Right ventricle myocardium inferior (tissue), 1 donor: ENCODE data around the gene ADIRF. TPM values are rescaled to one million over a fixed set of nuclear protein-coding genes. Genes with fewer than 3 reads are reported as not detected.

Experiments
- ATAC-seq: fragments of 200-7000 bp; cut with Tn5 transposase; one replicate; pipeline ENCODE4 v1.9.1; 2020; ENCODE audit warnings: mild to moderate bottlenecking, moderate library complexity
- DNase-seq: peaks from one replicate; pipeline ENCODE4 v3.0.0; 2021; ENCODE audit errors: missing footprints
- intact Hi-C: fragments of 100-400 bp; cut with DNase I; formaldehyde crosslinking; loops from one replicate; pipeline ENCODE4 v1.11.0; 2022
- total RNA-seq: library from RNA; stranded (reverse); fragmentation: NEBNext Ultra II Directional; extraction: Animal tissue kit (Norgen Biotek cat#: 25700); gene quantifications from one replicate; pipeline ENCODE4 v1.2.1, GENCODE V29; 2021
- donor health status: DM: no; HTN: yes; CAD: no; lungs with severe emphysema.

The ADIRF gene
- total RNA-seq, 1 donor from 2014 or later: 54.6 TPM

DNA sequence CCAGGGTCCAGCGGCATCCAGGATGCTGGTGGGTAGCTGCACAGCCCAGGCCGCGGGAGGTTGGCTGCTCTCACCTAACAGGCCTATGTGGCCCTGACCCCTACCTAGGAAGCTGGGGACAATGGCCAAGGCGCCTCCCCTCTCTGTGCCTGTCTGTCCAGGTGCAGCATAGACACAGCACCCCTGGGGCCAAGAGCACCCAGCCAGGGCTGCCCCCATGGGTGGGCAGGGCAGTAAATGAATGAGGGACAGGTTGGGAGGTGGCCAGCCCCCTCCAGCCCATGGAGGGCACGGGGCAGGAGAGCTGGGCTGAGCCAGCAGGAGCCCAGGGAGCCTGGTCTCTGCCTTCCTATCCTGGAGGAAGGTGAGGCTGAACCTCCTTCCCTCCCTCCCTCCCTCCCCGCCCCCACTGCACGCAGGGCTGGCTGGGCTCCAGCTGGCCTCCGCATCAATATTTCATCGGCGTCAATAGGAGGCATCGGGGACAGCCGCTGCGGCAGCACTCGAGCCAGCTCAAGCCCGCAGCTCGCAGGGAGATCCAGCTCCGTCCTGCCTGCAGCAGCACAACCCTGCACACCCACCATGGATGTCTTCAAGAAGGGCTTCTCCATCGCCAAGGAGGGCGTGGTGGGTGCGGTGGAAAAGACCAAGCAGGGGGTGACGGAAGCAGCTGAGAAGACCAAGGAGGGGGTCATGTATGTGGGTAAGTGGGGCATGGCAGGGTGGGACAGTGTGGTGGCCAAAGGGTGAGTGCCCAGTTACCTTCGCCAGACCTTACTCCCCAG lies 10.0 kb upstream of the ADIRF start, which contains the start of gene SNCG:
Gene SNCG (plus strand): TSS at position 484 of the 785 bp plus-strand sequence. CDS start 99 bp downstream, at position 583.
- intact Hi-C loops: no loop called here
- ATAC-seq (no peak), DNase-seq (peak; percentile 81)

DNA sequence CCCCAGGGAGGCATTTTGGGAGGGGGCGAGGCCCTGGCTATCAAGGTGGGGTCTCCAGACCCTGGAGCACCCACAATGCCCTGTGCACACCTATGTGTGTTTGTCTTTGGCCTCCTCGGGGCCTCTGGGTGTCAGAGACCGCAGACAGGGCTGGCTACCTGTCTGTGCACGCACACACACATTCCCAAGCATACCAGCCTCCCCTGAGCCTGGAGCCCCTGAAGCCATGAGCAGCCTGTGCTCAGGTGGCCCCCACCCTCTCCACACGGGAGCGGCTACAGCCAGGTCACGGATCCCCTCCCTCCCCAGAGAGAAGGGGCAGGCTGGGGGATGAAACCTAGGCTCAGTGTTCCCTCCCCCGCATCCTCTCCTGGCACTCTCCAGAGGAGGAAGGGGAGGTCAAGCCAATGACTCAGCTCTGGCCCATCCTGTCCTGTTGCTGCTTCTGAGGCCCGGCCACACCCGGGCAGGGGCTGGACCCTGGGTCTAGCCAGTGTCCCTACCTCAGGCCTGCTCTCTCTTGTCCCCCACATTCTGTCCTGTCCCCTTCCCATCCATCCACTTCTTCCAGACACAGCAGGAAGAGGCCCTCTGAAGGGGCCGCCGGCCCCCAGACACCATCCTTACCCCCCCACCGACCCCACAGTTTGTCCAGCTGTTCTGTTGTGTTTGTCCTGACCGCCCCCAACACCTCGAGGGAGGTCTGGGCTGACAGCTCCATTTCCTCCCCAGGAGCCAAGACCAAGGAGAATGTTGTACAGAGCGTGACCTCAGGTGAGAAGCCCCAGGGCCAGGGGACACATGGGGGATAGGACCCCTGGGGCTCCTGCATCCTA lies 9.2 kb upstream of the ADIRF start:
- intact Hi-C loops: no loop called here
- DNase-seq (peak; percentile 77), ATAC-seq (peak; percentile 47)

DNA sequence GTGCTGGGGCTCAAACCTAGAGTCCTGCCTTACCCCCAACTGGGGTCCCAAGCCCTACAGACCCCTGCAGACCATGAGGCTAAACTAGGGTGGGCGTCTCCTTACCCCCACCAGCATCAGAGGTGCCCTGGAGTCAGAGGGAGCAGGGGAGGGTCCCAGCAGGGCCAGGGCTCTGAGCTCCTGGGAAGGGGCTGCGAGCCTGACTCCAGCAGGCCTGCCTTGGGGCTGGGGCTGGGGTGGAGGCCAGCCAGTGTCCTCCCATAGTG lies 8.6 kb upstream of the ADIRF start:
- no peak for DNase-seq
- ATAC-seq: no peak
- intact Hi-C loops: loop anchor here (2.0 kb wide), 1 partner anchor 21 kb away; no protein-coding TSS in a partner anchor

DNA sequence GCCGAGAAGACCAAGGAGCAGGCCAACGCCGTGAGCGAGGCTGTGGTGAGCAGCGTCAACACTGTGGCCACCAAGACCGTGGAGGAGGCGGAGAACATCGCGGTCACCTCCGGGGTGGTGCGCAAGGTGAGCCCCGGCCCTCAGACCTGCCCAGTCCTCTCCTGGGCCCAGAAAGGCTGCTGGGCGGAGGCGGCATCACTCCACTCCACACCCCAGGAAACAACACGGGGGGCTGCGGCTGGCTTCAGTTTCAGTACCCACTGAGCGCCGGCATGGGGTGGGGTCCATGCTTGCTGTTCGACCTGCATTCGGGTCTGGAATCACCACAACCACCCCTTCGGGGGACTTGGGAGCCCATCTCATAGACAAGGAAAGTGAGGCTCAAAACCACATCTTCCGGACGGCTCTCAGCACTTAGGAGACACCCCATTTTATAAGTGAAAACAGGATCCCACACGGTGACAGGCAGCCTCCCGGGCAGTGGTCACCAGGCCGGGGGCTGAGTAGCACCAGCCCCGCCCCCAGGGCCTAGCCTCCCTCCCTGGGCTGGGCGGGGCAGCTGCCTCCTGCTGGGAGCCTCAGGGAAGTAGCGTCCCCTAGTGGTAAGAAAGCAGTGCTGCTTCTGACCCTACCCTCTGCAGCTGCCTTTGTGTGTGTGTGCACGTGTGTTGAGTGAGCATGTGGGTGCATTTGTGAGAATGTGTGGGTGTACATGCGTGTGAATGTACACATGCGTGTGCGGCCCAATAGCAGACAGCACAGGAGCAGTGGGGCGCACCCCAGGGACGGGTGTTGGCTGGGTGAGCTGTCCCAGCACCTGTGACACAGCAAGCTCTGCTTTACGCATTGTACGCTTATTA lies 8.0 kb upstream of the ADIRF start:
- intact Hi-C loops: loop anchor here (2.0 kb wide), 1 partner anchor 21 kb away; no protein-coding TSS in a partner anchor
- DNase-seq (peak; percentile 75), ATAC-seq (peak; percentile 62)

DNA sequence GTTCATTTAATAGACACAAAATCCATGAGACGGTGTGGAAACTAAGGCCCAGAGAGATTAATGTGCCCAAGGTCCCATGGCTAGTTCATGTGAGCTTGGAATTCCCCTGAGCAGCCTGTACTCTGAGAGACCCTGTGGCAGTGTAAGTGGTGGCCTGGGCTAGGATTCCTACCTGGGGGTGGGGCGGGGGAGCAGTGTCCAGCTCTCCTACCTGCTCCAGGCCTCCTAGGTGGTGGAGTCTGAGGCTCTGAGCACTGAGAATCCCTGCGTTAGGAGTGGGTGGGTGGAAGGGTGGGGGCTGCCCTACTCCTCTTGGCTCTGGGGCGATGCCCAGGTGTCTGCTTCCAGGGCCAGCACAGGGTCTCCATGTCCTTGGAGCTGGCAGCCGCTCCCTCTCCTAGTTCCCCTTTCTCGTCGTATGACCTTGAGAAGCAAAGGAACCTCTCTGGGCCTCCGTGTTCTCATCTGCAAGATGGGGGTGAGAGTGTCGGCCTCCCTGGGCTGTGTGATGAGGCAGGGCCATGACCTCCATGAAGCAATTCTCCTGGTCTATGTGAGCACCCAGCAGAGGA lies 7.3 kb upstream of the ADIRF start:
- DNase-seq (no peak), ATAC-seq (no peak)
- intact Hi-C loops: loop anchor here (2.0 kb wide), 1 partner anchor 22 kb away; no protein-coding TSS in a partner anchor

DNA sequence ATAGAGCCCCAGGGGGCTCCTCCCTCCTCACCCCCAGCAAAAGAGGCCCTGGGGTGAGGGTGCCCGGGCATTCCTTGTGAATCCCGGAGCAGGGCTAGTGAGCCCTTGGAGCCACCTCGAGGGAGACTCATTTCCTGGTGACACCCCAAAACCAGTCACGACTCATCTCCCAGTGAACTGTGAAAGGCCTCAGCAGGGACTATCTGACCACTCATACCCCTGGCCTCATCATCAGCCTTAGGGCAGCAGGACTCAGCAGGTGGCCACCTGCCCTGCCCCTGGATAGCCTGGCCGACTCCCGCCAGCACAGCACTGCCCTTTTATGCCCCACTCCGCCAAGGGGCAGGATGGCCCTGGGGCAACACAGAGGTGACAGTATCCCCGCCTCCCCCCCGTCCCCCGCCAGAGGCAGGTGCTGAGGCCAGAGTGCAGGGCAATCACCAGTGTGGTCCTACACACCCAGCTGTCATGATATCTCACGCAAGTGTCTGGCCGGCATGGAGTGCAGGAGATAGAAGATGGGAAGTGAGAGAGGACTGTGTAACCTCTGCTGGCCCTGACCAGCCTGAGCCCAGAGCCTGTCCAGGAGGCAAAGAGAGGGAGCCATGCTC lies 6.7 kb upstream of the ADIRF start:
- DNase-seq: no peak
- no peak for ATAC-seq
- intact Hi-C loops: loop anchor here (2.0 kb wide), 1 partner anchor 23 kb away; no protein-coding TSS in a partner anchor

DNA sequence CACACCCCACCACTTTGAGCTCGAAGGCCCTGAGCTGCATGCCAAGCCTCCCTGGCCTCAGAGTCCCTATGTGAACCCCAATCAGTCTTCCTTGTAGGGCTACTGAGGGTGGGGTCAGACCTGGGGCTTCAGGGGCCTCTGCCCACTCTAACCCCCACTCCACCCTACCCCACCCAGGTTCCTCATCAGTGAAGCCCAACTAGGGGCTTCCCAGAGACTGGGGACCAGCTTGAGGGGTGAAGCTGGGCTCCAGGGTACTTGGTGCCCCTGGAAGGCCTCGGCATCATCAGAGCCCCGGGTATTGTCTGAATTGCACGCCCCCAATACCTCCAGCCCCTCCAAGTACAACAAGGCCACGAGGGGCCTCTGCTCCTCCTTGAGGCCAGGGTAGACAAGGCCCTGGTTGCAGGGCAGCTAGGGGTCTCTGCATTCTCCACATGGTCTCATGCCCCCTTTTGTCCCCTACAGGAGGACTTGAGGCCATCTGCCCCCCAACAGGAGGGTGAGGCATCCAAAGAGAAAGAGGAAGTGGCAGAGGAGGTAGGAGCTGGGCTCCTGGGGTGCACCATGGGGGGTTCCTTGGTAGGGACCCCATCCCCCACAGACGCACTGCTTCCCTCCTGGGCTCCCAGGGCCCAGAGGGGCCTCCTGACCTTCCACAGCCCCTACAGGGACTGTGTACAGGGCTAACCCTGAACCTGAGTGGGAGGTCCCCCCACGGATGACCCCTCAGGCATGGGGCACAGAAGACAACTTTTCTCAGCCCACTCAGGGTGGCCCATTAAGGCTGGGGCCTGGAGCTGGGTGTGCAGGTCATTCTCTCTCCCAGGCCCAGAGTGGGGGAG lies 5.9 kb upstream of the ADIRF start:
- intact Hi-C loops: no loop called here
- DNase-seq: no peak
- ATAC-seq: no peak

DNA sequence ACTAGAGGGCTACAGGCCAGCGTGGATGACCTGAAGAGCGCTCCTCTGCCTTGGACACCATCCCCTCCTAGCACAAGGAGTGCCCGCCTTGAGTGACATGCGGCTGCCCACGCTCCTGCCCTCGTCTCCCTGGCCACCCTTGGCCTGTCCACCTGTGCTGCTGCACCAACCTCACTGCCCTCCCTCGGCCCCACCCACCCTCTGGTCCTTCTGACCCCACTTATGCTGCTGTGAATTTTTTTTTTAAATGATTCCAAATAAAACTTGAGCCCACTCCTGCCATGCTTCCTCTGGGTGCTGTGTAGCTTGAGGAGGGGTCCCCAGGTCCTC lies 5.3 kb upstream of the ADIRF start:
- ATAC-seq: no peak
- intact Hi-C loops: no loop called here
- DNase-seq: no peak

DNA sequence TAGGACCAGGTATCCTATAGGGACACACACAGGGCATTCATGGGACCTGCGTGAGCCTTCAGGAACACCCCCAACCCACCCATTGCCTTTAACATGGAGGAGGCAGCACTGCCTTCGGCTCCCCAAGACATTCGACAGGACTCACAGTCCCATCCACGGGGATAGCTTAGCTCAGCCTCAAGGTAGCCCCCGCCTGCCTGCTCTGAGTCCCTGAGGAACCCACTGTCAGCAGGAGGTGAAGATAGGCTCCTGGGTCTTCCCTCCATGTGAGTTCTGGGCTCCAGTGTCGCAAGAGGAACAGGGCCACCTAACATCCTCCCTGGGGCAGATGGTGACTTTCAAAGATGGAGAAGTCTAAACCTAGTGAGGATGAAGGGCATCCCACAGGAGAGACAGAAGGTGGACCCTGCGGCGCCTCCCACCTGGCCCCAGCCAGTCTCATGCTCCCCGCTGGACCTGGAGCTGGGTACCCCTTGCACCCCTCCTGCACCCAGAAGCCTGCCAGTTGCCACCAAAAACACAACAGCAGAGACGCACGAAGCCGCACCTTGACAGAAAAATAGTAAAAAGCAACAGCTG lies 4.9 kb upstream of the ADIRF start:
- no peak for ATAC-seq
- intact Hi-C loops: no loop called here
- no peak for DNase-seq

DNA sequence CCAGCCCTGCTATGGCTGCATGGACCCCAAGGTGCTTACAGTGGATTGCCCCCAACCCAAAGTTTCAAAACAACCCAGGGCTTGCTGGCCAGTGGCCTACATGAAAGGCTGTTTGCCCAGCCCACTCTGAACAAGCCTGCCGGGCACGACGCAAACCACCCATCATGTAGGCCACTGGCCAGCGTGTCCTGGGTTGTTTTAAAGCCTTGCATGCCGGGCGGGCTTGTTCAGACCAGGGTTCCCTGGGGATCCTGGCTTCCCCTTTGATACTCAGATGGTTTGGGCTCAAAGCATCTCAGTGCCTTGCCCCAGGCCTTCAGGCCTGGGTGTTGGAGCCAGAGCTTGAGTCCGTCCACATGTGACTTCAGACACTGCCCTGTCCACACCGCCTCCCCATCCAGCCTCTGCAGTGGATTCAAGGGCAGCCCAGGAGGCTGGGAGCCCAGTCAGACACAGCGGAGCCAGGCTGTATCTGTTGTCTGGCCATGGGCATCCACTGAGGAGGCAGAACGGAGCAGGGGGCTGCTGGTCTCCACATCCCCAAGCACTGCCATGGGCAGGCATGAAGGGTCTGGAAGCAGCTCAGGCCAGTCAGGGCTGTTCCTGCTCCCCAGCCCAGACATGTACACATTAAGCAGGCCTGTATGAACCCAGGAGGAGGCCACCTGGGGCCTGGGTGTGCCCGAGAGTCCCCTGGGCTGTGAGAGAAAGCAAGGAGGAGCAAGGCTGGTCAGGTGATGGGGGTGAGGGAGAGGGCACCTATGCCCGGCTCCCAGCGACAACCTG lies 4.0 kb upstream of the ADIRF start:
- intact Hi-C loops: no loop called here
- DNase-seq (no peak), ATAC-seq (no peak)

DNA sequence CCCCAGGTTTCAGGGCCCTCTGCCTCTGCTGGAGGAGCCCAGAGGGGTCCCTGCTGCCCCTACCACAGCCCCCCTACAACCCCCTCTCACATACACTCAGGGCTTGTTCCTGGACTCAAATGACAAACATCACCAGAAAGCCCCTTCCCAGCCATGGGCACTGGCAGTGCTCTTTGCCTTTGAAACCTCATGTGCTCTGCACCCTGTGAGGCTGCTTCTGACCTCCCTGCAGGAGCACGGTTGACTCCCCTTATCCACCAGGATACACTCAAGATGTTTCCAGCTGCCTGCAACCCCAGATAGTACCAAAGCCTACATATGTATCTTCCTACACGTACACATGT lies 3.5 kb upstream of the ADIRF start:
- intact Hi-C loops: loop anchor here (5.0 kb wide), 1 partner anchor 268 kb away; no protein-coding TSS in a partner anchor
- no peak for DNase-seq

DNA sequence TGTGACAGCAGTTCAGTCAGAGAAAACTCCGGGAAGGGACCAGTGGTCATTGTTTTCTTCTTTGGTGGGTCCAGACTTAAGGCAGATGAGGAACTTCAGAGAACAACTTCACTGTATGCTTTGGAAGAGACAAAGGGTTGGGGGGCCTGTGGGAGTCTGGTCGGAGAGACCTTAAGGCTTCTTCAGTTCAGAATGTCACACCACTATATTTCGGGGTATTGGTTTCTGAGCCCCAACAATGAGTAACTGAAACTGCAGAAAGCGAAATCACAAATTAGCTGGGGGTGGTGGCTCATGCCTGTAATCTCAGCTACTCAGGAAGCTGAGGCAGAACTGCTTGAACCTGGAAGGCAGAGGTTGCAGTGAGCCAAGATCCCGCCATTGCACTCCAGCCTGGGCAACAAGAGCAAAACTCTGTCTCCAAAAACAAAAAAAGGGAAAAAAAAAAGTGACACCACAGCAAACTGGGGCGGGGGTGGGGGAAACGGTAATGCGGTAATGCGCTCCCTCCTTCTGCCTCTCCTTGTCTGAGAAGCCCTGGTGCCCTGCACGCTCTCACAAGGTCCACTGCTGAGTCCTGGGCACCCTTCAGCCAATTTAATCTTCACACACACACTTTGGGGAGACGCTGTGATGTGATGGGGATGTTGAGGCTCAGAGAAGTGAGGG lies 2.2 kb upstream of the ADIRF start:
- intact Hi-C loops: loop anchor here (5.0 kb wide), 1 partner anchor 269 kb away; no protein-coding TSS in a partner anchor
- no peak for ATAC-seq
- DNase-seq: no peak

More for the DNA sequence above, 3.5 kb upstream of the ADIRF start:
- ATAC-seq: no peak

DNA sequence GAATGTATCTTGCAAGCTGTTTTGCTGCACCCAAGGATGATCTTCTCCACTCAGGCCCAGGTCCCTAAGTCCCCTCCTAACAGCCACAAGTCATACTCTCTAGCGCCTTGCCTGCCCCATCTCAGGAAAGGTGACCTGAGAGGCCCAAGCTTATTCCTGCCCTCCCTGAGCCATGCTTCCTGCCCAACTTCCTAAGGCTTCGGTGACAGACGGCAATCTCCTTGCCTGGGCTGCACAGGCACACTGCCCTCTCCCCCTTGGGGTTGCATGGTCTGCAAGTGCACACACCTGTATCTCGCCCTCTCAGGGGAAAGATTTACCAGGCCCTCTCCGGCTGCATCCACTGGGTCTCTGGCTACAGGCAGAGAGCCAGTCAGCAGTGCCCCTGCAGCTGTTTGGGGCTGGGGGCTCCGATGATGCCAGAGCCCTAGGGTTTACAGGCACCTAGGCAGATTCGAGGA lies 771 bp upstream of the ADIRF start:
- DNase-seq (no peak), ATAC-seq (no peak)
- intact Hi-C loops: loop anchor here (5.0 kb wide), 1 partner anchor 270 kb away; no protein-coding TSS in a partner anchor

DNA sequence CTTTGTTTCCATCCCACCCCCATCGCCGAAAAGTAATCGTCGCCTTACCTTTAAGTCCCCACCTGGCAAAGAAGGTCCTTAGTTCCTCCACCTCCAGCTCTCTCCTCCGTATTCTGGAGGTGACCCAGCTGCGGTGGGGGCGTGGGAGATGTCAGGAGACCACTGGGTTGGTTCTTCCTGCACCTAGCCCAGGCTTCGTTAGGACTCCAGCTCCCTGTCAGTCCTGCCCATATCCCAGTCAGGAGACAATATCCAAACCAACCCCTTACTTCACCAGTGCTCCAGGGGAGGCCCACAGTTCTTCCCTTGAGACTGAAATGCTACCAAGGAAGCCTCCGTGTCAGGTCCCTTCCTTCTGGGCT lies 693 bp downstream of the ADIRF start:
- ATAC-seq (no peak), DNase-seq (no peak)
- intact Hi-C loops: loop anchor here (5.0 kb wide), 1 partner anchor 272 kb away; no protein-coding TSS in a partner anchor

DNA sequence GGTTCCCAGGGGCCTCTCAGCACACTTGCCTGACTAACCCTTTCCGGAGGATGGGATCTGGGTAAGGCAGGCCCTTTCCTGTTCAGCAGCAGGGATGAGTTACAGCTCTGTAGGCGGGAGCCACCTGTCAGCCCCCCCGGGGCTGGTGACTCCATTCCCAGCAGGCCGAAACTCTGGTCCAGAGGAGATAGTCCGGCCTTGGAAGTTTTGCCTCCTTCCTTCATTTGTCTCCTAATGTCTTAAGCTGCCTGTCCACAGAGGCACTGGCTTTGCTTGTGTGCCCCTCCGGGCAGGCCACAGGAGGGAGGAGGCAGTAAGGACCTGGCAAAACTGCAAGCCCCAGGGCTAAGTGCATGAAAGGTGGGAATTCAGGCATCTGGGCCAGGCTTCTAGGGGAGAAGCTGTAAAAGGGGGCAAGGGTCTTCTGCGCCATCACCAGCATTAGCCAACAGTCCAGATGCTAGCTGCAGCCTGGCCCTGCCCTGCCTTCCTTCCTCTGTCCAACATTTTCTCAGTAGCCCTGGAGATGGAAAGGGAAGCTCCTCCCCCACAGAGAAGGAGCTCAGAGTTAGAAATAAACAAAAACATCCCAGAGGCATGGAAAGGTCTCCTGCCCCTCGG lies 1.2 kb downstream of the ADIRF start:
- intact Hi-C loops: loop anchor here (2.0 to 5.0 kb wide), 4 partner anchors 15 to 272 kb away; partner anchors contain the start of genes GLUD1 and SHLD2
- no peak for DNase-seq
- peak; percentile 2 for ATAC-seq
